ENCODE measurements around the gene ARFIP1.

The ARFIP1 gene

GRCh38 chr4:152939621-152940020 is 159.9 kb downstream of the ARFIP1 start:
- no peak for DNase-seq (ENCODE audit: low read depth)

GRCh38 chr4:152940461-152940860 is 160.7 kb downstream of the ARFIP1 start:
- no peak for DNase-seq (ENCODE audit: low read depth)

GRCh38 chr4:152941411-152941810 is 161.7 kb downstream of the ARFIP1 start:
- no peak for DNase-seq (ENCODE audit: low read depth)

- DNase-seq (ENCODE audit: low read depth) = no peak
These were observed 162.6 kb downstream of the ARFIP1 start for GRCh38 chr4:152942346-152942745.

GRCh38 chr4:152943672-152944071 is 163.9 kb downstream of the ARFIP1 start:
- peak; percentile 79 for DNase-seq (ENCODE audit: low read depth)

- DNase-seq (ENCODE audit: low read depth) = no peak
These were observed 165.0 kb downstream of the ARFIP1 start for GRCh38 chr4:152944666-152945320.

GRCh38 chr4:152945639-152946038 is 165.9 kb downstream of the ARFIP1 start:
- DNase-seq (ENCODE audit: low read depth) = no peak

- no peak for DNase-seq (ENCODE audit: low read depth)
These were observed 166.7 kb downstream of the ARFIP1 start for GRCh38 chr4:152946446-152946845.

GRCh38 chr4:152947311-152947710 is 167.6 kb downstream of the ARFIP1 start:
- no peak for DNase-seq (ENCODE audit: low read depth)

- DNase-seq (ENCODE audit: low read depth) = no peak
These were observed 170.2 kb downstream of the ARFIP1 start for GRCh38 chr4:152949930-152950329.

- no peak for DNase-seq (ENCODE audit: low read depth)
These were observed 170.9 kb downstream of the ARFIP1 start for GRCh38 chr4:152950402-152951274.

GRCh38 chr4:152951348-152951747 is 171.6 kb downstream of the ARFIP1 start:
- DNase-seq (ENCODE audit: low read depth) = no peak

GRCh38 chr4:152953514-152953913 is 173.8 kb downstream of the ARFIP1 start:
- DNase-seq (ENCODE audit: low read depth) = no peak

GRCh38 chr4:152954741-152955140 is 175.0 kb downstream of the ARFIP1 start:
- no peak for DNase-seq (ENCODE audit: low read depth)

GRCh38 chr4:152956147-152956546 is 176.4 kb downstream of the ARFIP1 start:
- DNase-seq (ENCODE audit: low read depth) = no peak

GRCh38 chr4:152956650-152957436 is 177.1 kb downstream of the ARFIP1 start:
- DNase-seq (ENCODE audit: low read depth) = no peak

- no peak for DNase-seq (ENCODE audit: low read depth)
These were observed 177.8 kb downstream of the ARFIP1 start for GRCh38 chr4:152957437-152958171.

GRCh38 chr4:152959080-152959479 is 179.3 kb downstream of the ARFIP1 start:
- DNase-seq (ENCODE audit: low read depth) = no peak

GRCh38 chr4:152960082-152960481 is 180.3 kb downstream of the ARFIP1 start:
- DNase-seq (ENCODE audit: low read depth) = no peak

- DNase-seq (ENCODE audit: low read depth) = no peak
These were observed 181.4 kb downstream of the ARFIP1 start for GRCh38 chr4:152961014-152961772.

- no peak for DNase-seq (ENCODE audit: low read depth)
These were observed 182.0 kb downstream of the ARFIP1 start for GRCh38 chr4:152961773-152962115.
